Heart left ventricle (tissue), 13 donors: ENCODE results near the gene SEC14L1.

Experiments used
- POLR2A ChIP-seq, 2 donors: fragments of 450-650 bp; IDR thresholded peaks; one replicate each; pipeline ENCODE4 v1.6.1; 2017; ENCODE audit warnings: antibody characterized with exemption in 2 of 2, mild to moderate bottlenecking in 2 of 2, moderate library complexity in 2 of 2
- TF ChIP-seq, protein P1 (sequence below), 12 donors: fragments of 200-600 bp; sonication (generic) in 4 of 12; IDR thresholded peaks; one replicate each; pipeline versions ENCODE4 v1.5.0 to v1.8.0; 2018 to 2022; ENCODE audit warnings: antibody characterized with exemption in 12 of 12, mild to moderate bottlenecking in 5 of 12
- donor health status: ischemic (EF 13 %, LVEDD 7.1; RV severe dilation, severe dysfunction).
- donor health status: DM: no; HTN: yes; CAD: no.
- donor health status: DM: no; HTN: no; CAD: no.
- donor health status: ischemic (EF 25% LVEDD 6.9; RV normal size, moderate dysfunction).
- donor health status: ischemic (EF 25% LVEDD 5.7; RV mildly dilated, moderate dysfunction).
- donor health status: ischemic (EF 35%, LVEDD 5.7; RV mildly dilated, moderate dysfunction).
- donor health status: nonischemic (EF 11% LVEDD 7.7; RV severe dilation, severe dysfunction).
- donor health status: DM: yes; HTN: yes; CAD: no.
- donor health status: PGD.
- donor health status: ischemic (EF 29% LVEDD 5.4; RV normal size, mild dysfunction).
- donor health status: nonischemic (EF 23%, LVEDD 6.1; RV moderate dilation, normal function).

DNA sequence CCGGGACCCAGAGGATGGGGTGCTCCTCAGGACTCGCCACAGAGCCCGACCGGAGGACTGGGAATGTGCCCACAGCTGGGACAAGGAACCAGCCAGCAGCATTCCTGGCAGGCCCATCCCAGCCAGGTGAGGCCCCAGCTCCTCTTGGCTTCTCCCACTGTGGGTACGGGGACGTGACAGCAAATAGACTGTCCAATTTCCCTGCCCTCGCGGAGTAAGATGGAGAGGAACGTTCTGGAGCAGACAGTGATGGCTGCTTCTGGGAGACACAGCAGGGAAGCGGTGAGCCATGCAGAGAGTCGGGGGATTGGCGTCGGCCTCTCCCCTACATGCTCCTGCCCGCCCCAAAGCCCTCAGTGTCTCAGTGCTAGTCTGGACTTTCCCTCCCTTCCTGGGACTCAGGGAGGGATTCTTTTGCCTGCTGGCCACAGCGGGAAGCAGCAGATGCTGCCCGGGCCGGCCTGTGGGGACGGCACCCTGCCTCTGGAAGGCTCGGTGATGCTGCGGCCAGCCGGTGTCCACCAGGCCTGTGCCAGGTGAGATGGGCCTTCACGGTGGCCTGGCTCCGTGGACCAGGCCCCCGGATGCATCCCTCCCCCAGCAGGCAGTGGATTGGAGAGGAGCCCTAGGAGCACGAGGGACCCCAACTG, 89.1 kb downstream of the SEC14L1 start:
- TF ChIP-seq, protein P1, sequence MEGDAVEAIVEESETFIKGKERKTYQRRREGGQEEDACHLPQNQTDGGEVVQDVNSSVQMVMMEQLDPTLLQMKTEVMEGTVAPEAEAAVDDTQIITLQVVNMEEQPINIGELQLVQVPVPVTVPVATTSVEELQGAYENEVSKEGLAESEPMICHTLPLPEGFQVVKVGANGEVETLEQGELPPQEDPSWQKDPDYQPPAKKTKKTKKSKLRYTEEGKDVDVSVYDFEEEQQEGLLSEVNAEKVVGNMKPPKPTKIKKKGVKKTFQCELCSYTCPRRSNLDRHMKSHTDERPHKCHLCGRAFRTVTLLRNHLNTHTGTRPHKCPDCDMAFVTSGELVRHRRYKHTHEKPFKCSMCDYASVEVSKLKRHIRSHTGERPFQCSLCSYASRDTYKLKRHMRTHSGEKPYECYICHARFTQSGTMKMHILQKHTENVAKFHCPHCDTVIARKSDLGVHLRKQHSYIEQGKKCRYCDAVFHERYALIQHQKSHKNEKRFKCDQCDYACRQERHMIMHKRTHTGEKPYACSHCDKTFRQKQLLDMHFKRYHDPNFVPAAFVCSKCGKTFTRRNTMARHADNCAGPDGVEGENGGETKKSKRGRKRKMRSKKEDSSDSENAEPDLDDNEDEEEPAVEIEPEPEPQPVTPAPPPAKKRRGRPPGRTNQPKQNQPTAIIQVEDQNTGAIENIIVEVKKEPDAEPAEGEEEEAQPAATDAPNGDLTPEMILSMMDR (IDR thresholded peaks at IDR 0.05): no peak
- no peak for TF ChIP-seq POLR2A (IDR thresholded peaks at IDR 0.05)
